Stimulated activated CD8-positive, alpha-beta memory T cell treated with anti-CD3 and anti-CD28 coated beads, Interleukin-12 subunit alpha, Interleukin-12 subunit beta, amount 100 ng/mL, for 4 hours (primary cell): ENCODE data around the gene RPH3AL.
"Not testable (repeated sequence)": the region's sequence is repeated elsewhere in the genome, so short reads cannot be mapped to it uniquely, and the experiment has no call there.

Source experiments
- DNase-seq: peaks from one replicate; pipeline ENCODE4 v3.0.0-alpha.2; 2020; ENCODE audit warnings: low read depth

The RPH3AL gene

DNA sequence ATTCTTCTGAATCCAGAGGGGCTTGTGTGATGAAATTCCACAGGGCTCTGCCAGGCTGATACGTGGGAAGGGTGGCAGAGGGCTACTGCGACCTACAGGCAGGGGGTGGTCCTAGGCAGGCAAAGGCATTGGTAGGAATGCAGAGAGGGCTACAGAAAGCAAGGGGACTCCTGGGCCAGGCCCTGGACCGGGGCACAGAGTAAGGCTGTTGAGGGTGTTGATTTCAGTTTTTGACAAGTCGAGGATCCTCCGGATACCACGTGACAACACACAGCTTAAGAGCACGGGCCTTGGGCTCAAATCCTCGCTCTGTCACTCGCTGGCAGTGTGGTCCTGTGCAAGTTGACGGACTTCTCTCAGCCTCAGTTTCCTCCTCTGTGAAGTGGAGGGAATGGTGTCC lies 152.0 kb downstream of the RPH3AL start:
- no peak for DNase-seq

DNA sequence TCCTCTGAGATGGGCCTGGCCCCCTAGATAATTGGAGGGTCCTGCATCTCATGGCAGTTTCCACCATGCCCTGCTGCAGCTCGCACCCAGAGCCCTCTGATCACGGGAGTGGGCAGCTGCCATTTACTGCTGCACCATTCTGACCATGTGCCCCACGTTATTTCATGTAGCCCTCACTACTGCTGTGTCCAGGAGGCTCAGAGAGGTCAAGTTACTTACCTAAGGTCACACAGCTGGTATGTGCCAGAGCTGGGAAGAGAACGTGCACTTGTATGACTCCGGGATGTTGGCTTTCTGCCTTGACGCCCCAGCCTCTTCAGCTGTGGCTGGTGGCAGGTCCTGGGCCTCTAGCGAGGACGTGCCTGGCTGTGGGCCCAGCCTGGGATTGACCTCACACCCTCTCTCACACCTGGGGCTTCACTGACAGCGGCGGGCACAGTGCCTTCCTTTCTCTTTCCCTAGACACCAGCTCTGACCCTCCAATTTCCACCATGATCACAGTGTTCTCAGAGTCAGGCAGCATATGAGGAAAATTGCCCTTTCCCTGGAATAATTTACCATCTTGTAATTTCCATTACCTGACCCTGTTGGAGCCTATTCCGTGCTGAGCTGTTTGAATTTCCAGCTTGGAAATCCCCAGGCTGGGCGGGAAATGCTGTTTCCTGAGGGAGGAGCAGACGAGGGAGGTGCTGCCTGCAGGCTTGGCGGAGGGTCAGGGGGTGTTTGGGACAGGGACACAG lies 152.6 kb downstream of the RPH3AL start:
- no peak for DNase-seq

- no peak for DNase-seq
These were observed 153.4 kb downstream of the RPH3AL start for GRCh38 chr17:199191-199604.

DNA sequence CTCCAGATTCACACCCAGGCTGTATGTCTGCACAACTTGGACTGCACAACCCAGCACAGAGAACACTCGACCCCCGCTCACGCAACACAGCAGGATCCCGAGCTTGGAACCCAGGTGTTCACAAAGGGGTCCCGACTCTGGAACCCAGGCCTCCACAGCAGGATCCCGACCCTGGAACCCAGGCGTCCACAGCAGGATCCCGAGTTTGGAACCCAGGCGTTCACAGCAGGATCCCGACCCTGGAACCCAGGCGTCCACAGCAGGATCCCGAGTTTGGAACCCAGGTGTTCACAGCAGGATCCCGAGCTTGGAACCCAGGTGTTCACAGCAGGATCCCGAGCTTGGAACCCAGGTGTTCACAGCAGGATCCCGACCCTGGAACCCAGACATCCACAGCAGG lies 154.4 kb downstream of the RPH3AL start:
- DNase-seq: not testable (repeated sequence)

DNA sequence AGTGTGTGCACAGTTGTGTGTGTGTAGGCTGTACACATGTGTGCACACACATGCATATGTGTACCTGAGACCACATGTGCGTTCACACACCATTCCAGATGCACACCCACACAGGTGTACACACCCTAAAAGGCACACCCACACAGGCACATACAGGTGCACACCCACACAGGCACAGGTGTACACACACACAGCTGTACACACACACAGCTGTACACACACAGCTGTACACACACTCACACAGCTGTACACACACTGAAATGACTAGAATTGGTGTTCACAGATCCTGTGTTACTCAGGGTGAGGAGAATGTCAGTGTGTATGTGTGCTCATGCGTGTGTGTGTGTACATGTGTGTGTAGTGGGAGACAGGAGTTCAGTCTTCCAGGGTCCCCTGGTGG lies 155.3 kb downstream of the RPH3AL start:
- DNase-seq: no peak

DNA sequence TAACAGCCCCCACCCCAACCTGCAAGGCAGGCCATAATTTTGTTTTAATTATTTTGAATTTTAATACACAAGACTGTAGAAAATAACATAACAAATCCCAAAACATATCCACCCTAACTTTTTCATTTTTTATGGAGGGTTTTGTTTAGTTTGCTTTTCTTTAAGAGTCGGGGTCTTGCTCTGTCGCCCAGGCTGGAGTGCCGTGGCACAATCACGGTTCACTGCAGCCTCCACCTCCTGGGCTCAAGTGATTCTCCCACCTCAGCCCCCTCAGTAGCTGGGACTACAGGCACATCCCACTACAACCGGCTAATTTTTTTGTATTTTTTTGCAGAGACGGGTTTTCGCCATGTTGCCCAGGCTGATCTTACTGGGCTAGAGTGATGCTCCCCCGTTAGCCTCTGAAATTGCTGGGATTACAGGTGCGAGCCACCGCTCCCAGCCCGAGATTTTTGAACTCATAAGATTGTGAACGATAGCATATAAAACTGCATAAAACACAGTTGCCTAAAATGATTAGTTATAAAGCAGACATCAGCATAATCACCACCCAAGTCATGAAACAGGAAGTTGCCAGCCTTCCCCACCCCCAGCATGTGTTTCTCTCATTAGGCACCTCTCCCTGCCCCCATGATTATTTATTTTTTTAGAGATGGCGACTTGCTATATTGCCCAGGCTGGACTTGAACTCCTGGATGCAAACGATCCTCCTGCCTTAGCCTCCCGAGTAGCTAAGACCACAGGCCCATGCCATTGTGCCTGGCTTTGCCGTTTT lies 157.6 kb downstream of the RPH3AL start:
- no peak for DNase-seq

GRCh38 chr17:193841-194806 lies 158.5 kb downstream of the RPH3AL start:
- DNase-seq: no peak

- DNase-seq: no peak
These were observed 159.2 kb downstream of the RPH3AL start for GRCh38 chr17:193426-193810.

DNA sequence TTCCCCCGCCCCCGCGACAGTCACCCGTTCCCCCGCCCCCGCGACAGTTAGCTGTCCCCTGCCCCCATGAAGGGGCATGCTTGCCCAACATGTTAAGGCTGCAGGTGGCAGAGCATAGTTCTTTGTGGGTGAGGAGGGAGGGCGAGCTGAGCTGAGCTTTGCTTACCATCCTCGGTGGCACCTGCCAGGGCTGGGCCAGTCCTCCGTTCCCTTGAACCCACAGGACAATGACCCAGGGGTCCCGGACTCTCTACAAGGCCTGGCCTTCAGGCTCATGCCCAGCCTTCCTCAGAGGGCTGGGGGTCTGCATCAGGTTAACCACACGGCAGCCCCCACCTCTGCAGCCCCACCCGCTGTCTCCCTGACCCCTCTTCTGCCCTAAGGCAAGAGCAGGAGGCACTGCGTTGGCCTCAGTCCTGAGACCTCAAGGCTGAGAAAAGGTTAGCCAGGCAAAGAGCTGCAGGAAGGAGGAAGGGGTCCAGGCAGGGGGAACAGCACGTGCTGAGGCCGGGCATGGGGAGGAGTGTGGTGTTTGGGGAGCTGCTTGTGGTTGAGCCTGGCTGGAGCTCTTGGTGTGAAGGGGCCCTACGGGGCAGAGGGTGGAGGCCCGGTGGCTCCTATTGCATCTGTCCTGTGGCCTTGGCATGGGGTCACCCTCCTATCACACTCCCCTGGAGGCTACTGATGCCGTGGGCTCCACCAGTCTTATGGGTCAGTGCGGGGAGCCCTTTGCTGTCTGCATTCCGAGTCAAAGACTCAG lies 159.8 kb downstream of the RPH3AL start:
- no peak for DNase-seq

DNA sequence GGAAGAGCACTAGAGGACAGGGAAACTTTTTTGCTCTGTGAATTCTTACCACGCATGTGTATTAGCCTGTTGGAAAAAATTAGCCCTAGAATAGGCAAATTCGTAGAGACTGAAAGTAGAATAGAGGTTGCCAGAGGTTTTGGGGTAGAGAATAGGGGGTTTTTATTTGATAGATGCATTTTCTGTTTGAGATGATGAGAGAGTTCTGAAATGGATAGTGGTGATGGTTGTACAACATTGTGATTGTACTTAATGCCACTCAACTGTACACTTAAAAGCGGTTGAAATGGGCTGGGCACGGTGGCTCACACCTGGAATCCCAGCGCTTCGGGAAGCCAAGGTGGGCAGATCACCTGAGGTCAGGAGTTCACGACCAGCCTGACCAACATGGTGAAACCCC lies 163.2 kb downstream of the RPH3AL start:
- DNase-seq: no peak

GRCh38 chr17:187130-187529 lies 165.5 kb downstream of the RPH3AL start:
- no peak for DNase-seq

- DNase-seq: no peak
These were observed 167.0 kb downstream of the RPH3AL start for GRCh38 chr17:185445-186138.

DNA sequence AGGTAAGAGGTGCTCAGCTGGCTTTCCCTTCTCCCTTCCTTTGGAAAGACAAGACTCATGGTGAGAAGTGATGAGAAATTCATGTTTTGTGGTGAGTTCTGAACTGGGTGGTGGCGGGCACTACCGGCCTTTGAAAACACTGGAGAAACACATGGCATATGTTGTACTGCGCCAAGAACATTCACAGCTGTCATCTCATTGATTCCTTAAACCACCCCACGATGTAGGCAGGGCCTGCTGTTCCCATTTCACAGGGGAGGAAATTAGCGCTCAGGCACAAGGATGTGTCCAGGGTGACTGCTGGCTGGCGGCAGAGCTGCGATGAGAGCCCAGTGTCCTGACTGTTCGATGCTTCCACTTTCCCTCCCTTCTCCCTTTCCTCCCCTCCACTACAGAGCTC lies 169.6 kb downstream of the RPH3AL start:
- no peak for DNase-seq

DNA sequence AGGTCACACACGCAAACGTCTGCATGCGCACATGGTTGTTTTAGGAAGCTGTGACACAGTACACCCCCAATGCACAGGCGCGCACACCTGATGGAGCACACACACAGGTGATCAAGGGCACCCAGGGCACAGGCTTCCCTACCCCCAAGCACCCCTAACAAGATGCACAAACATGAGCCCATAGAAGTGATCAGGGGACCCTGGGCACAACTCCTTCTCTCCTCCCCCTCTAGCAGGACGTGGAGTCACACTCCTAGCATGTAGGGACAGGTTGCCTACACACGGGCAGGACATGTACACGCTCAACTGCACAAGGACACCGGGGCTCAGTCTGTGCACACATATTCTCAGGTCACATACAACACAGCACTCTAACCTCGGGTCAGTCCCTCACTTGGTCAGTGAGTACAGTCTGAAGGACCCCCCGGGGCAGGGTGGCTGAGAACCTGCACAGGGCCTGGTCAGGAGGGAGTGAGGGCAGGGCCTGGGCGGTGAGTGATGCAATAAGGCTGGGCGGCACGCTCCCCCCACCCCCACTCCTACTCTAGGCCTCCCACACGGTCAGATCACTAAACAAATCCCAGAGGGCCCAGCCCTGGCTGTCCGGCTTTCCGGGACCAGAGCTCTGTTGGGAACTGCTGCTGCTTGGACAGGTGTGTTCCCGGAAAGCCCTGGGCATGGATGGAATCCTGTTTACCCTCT lies 170.4 kb downstream of the RPH3AL start:
- no peak for DNase-seq

DNA sequence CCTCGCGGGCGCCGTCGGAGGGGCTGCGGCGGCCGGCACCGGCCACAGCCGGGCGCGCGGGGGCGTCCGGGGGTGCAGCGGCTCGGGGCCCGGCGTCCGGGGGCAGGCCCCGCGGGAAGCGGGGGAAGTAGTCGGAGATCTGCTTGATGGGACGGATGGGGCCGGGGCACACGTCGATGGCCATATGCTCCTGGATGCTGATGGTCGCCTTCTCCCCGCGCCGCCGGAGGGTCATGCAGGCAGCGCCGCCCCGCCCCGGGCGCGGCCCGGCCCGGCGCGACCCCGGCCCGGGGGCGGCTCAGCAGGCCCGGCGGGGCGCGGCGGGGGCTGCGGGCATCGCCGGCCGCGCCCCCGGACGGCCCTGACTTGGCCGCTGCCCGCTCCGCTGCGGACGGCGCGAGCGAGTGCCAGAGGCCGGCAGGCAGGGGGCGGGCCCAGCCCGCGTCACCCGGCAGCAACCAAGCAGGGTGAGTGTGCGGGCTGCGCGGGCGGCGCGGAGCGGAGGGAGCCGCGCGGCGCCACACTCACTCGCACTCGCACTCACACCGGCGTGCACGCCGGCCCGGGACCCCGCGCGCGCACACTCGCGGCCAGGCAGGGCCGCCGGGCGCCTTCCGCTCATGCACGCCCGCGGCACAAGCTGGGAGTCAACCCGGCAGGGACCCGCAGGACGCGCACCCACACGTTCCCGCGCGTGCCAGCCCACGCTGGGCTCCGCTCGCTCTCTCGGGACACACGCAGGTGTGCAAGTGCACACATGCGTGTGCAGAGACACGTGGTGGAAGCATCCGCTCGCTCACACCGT lies 171.2 kb downstream of the RPH3AL start, which contains the start of gene DOC2B:
Gene DOC2B (minus strand): TSS at position 406 of the 805 bp plus-strand sequence. CDS start 171 bp downstream, at position 235.
- DNase-seq: no peak

- DNase-seq: no peak
These were observed 172.0 kb downstream of the RPH3AL start for GRCh38 chr17:180381-181244.

DNA sequence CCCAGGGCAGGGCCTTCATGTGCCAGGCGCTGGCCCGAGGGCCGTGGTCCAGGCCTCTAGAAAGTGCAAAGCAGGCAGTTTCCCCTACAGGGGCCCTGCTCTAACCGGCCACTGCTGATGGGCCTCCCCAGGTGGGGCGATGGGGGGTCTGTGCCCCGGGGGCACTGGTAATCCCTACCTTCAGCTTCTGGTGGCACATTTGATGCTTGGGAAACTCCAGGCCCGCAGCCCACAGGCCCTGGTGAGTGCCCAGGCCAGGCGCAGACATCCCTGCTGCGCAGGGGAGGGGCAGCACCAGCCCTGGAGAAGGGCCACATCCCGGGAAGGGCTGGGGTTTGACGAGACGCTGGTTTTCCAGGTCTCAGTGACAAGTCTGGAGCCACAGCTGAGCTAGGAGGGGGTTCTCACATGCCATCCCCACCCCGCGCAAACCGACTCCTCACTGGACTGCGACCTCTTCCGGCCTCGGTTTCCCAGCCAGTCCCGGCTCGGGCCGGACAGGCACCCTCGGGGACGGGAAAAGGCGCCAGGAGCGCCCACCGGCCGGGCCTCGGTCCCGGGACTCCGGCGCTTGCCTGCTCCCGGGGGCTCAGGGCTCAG lies 172.7 kb downstream of the RPH3AL start:
- DNase-seq: no peak

- DNase-seq: no peak
These were observed 173.6 kb downstream of the RPH3AL start for GRCh38 chr17:179066-179432.
